Thoracic aorta (tissue), 2 donors: ENCODE results near the gene RAB5IF. TPM values are rescaled to one million over a fixed set of nuclear protein-coding genes. Genes with fewer than 3 reads are reported as not detected.

Experiments used
- ATAC-seq: fragments of 150-250 bp; one replicate; pipeline ENCODE4 v1.8.0; 2017; ENCODE audit warnings: low read depth; ENCODE audit not compliant: insufficient number of reproducible peaks, low FRiP score
- DNase-seq: peaks from one replicate; pipeline ENCODE4 v3.0.0-alpha.2; 2020; ENCODE audit warnings: low spot score
- H3K27ac ChIP-seq, 2 donors: fragments of 200-600 bp; sonication (generic); 1 replicate in 1 of 2; 2 replicates in 1 of 2; pipeline ENCODE4 v1.5.1; 2016; ENCODE audit warnings: mild to moderate bottlenecking in 2 of 2, moderate library complexity in 2 of 2
- H3K27me3 ChIP-seq: fragments of 200-600 bp; sonication (generic); replicated peaks from 2 replicates; pipeline ENCODE4 v1.6.0; 2016; ENCODE audit warnings: mild to moderate bottlenecking; ENCODE audit not compliant: insufficient read depth
- H3K36me3 ChIP-seq: fragments of 200-600 bp; sonication (generic); one replicate; pipeline ENCODE4 v1.5.1; 2016
- H3K4me1 ChIP-seq, 2 donors: fragments of 200-600 bp; sonication (generic); 1 replicate in 1 of 2; 2 replicates in 1 of 2; pipeline versions ENCODE4 v1.5.1 to v1.6.0; 2016; ENCODE audit warnings: low read depth in 2 of 2, mild to moderate bottlenecking in 1 of 2; ENCODE audit not compliant: control insufficient read depth in 1 of 2
- H3K4me3 ChIP-seq: fragments of 200-600 bp; sonication (generic); 2 replicates; pipeline ENCODE4 v1.5.1; 2016; ENCODE audit warnings: mild to moderate bottlenecking
- H3K9me3 ChIP-seq: fragments of 200-600 bp; sonication (generic); 2 replicates; pipeline ENCODE4 v1.5.1; 2016
- CTCF ChIP-seq: fragments of 200-600 bp; sonication (generic); IDR thresholded peaks from one replicate; pipeline ENCODE4 v1.5.1; 2019; ENCODE audit warnings: antibody characterized with exemption
- total RNA-seq, 2 donors: library from RNA; depleted of rRNA; stranded (reverse); fragments of >200 nt; gene quantifications; one replicate each; pipeline versions ENCODE4 v1.1.0 to v1.2.3, GENCODE V29; 2016

RAB5IF gene
- total RNA-seq, 2 donors from 2014 or later, result 52.0 to 72.1 TPM

GRCh38 chr20:36569847-36570429 lies 35.6 kb upstream of the RAB5IF start:
- Histone ChIP-seq H3K4me3 (no peak overlapping the region), H3K9me3 (no peaks in the 10 kb centered on the region), H3K27me3 (no peaks in the 10 kb centered on the region), H3K27ac (no peak overlapping the region), H3K4me1 (peaks cover 0 to 7% of the 10 kb centered on the region in 2 donors), H3K36me3 (no peaks in the 10 kb centered on the region)
- ATAC-seq, result no peak
- TF ChIP-seq CTCF, result no peak
- no peak for DNase-seq

- peak overlapping the region; percentile 75 to 93 for H3K27ac ChIP-seq
- no peaks in the 10 kb centered on the region for H3K27me3 ChIP-seq
- H3K9me3 ChIP-seq, result no peaks in the 10 kb centered on the region
- DNase-seq, result no peak
- H3K4me3 ChIP-seq, result peak overlapping the region; percentile 94
- TF ChIP-seq CTCF, result no peak
- ATAC-seq, result no peak
- H3K36me3 ChIP-seq, result no peaks in the 10 kb centered on the region
- H3K4me1 ChIP-seq, result peaks cover 4 to 22% of the 10 kb centered on the region in 2 donors
Observed at GRCh38 chr20:36571564-36572504, 33.7 kb upstream of the RAB5IF start.

GRCh38 chr20:36572701-36573102 lies 32.9 kb upstream of the RAB5IF start:
- ATAC-seq, result no peak
- no peaks in the 10 kb centered on the region for H3K36me3 ChIP-seq
- H3K4me1 ChIP-seq, result peaks cover 4 to 22% of the 10 kb centered on the region in 2 donors
- peak overlapping the region; percentile 94 for H3K4me3 ChIP-seq
- DNase-seq, result no peak
- H3K27me3 ChIP-seq, result no peaks in the 10 kb centered on the region
- no peaks in the 10 kb centered on the region for H3K9me3 ChIP-seq
- peak overlapping the region; percentile 75 to 93 for H3K27ac ChIP-seq
- no peak for TF ChIP-seq CTCF

- no peaks in the 10 kb centered on the region for H3K9me3 ChIP-seq
- no peaks in the 10 kb centered on the region for H3K36me3 ChIP-seq
- H3K27ac ChIP-seq, result peak within 1 kb of the TSS; percentile 75 to 93
- H3K4me3 ChIP-seq, result peak within 1 kb of the TSS; percentile 94
- DNase-seq (peak; percentile 50), ATAC-seq (peak; percentile 50)
- TF ChIP-seq CTCF, result no peak
- H3K27me3 ChIP-seq, result no peaks in the 10 kb centered on the region
- H3K4me1 ChIP-seq, result peaks cover 4 to 22% of the 10 kb centered on the region in 2 donors
Observed at GRCh38 chr20:36573103-36573797, 32.3 kb upstream of the RAB5IF start, which contains the start of gene TGIF2. Gene TGIF2, plus strand, starts transcription at chr20:36573597. Its CDS starts 5,178 bp downstream, at chr20:36578775.
